Measurements from ENCODE around the gene LNX1.
"Not testable (repeated sequence)": the region's sequence is repeated elsewhere in the genome, so short reads cannot be mapped to it uniquely, and the experiment has no call there.

Gene LNX1

DNA sequence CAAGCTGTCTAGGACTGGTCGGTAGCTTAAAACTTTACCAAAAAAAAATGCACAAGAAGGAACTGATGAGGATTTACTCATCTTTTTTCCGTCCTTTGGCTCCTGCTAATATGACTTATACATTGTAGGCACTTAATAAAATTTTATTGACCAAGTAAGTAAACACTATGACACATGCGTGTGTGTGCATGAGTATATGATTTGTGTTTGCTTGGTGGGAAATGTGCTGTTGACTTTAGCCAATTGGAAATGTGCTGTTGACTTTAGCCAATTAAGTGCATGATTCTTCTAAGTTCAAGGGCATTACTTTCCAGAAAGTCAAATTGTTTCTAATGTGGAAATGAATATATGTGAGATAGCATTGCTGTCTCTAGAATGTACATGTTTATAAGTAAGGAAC is 135.5 kb downstream of the LNX1 start:
- no peak for DNase-seq

DNA sequence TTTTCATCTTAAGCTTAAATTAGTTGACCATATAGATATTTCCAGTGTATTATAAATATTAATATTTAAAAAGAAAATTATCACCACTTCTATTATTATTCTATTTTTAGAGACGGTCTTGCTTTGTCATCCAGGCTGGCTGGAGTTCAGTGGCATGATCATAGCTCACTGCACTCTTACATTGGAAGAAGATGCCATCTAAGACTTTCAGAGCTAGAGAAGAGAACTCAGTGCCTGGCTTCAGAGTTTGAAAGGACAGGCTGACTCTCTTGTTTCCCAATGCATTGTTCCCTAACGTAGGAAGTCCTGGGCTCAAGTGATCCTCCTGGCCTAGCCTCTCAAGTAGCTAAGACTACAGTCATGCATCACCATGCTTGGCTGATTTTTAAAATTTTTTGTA is 137.9 kb downstream of the LNX1 start:
- no peak for DNase-seq

DNA sequence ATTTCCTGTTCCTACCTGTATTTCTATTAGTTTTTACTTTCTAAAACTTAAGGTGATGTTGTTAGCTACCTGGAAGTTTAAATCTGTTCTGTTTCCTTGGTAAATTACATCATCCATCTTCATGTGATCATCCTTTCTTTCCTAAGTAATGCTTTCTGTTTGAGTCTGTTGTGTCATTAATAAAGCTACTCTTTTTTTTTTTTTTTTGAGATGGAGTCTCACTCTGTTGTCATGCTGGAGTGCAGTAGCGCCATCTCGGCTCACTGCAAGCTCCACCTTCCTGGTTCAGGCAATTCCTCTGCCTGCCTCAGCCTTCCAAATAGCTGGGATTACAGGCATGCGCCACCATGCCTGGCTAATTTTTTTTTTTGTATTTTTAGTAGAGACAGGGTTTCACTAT is 140.5 kb downstream of the LNX1 start:
- no peak for DNase-seq

DNA sequence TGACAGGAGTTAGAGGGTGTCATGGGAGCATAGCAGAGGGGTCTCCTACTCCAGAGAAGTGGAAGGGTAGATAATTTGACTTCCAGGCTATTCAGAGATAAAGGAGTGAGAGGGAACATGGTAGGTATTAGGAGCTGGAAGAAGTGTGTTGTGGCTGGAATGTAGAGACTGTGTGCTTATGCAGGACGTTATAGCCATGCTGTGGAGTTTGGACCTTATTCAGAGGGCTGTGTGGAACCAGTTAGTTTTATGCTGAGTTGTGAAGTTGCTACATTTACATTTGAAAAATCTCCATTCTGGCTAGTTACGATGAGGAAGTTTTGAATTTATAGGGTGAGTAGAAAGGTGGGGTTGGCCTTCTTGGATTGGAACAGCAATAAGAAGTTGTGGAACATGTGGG is 146.3 kb downstream of the LNX1 start:
- no peak for DNase-seq

DNA sequence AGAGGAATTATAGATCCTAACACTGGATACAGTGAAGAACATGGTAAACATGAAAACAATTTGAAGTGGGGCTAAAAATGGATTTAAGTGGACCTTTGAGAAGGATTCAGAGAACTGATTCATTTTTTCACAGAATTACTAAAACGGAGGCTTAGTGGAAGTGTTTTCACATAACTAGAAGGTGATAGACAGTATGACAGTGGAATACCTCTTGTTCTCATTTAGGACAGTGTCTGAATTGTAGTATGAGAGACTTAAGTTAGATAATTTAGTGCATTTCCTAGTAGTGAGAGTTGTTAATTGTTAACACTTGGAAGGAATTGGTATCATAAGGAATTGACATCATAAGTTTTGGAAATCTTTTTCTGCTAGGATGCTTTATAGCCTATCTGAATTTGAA is 149.7 kb downstream of the LNX1 start:
- DNase-seq, result no peak

DNA sequence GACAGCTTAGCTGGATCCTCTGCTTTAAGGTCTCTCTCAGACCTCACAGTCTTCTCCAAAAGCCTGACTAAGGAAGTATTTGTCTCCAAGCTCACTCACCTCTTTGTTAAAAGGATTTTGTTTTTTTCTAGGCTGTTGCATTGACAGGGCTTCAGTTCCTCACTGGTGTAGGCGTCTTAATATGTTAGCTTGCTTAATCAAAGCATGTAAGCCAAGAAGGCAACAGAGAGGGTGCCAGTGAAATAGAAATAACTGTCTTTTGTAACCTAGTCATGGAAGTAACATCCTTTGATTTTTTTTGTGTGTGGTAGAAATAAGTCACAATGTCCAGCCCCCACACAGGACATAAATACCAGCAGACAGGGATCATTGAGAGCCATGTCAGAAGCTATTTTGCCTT is 155.0 kb downstream of the LNX1 start:
- no peak for DNase-seq

DNA sequence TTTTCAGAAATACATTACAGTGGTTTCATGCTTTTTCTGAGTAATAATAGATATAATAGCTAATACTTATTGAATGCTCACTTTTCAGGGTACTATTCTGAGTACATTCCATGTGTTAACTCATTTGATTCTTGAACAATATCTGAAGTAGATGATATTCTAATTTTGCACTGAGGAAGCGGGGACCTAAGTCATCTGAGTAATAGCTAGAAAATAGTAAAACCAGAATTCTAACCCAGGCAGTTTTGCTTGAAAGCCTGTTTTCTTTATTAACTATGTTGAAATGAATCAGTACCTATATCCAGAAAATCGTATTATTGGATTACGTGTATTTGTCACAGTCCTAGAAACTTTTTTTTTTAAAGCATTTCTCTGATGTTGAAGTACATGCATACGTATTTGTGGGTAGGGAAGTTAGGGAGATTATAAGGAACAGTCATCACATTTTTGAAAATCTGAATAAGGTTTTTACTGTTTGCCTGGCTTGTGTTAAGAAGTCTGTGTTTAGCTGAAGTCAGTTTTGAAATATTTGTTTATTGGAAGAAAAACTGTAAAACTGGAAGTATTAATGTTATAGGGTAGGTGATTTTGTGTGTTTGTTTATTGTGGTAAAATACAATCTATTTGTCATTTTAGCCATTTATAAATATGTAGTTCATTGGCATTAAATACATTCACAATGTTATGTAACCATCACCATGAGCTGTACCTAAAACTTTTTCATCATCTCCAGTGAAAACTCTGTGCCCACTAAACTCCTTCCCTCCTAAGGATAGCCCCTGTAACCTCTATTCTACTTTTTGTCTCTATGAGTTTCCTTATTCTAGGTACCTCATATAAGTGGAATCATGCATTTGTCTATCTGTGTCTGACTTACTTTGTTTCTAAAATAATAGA is 158.5 kb downstream of the LNX1 start:
- DNase-seq, result no peak

DNA sequence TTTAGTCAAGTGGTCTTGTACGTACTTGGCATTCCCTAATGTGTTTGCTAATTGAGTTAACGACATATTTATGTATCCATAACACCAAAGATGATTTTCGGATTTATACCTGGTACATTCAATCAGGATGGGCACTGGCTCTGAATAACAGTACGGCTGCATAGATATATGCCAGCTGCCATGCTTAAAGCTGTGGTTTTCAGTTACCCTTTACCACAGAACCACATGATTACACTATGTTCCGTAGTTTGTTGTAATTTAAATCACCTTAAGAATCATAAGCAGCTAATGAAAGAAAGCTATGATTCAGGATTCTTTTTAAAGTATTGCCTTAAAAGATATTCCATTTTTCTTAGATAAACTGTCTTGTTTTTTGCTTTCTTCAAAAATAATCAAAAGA is 160.2 kb downstream of the LNX1 start:
- DNase-seq, result no peak

DNA sequence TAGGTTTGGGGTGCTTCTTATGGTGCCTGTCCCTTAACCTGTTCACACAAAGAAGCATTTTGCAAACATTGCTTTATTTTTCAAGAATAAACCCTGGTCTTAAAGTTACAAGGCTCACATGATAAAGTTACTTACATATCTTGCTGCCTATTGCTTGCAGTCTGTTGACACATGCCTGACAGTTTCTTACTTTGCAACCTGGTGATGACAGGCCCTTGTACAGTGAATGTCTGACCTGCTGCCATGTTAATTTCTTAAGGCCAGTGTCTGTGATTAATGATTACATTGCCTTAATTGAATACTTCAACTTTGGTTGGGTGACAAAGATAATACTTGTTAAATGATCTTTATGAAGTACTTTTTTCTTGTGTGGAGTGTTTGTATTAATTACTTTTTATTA is 163.9 kb downstream of the LNX1 start:
- no peak for DNase-seq

DNA sequence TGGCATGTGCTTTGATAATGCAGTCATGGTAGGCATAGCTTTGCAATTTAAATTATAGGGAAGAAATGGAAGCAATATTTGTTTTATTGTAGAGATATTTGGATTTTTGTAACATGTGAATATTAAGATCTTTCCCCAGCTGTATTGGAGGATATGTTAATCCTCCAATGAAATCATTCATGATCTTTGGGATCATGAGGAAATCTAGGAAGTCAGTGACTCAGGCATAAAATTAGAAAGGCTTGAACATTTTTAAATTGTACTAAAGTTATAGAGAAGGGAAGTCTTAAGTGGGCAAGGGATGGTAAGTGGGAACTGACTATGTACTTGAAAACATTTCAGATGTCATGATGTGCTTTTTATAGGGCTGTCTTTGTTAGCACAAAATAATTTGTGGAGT is 167.0 kb downstream of the LNX1 start:
- DNase-seq, result no peak

DNA sequence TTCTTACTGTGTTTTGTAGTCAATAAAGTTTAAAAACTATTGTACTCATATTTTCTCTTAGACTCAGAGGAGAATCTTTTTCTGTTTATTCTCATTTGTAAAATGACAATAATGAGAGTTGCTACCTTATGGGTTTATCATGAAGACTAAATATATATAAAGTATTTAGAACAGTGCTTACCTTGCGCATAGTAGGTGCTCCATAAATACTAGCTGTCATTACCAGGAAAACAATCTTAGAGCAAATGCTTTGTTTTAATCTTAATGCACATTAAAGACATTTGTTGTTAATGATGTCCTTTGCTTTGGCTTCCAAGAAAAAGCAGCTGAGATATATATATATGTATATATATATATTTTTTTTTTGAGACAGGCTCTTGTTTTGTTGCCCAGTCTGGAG is 168.9 kb downstream of the LNX1 start:
- no peak for DNase-seq

DNA sequence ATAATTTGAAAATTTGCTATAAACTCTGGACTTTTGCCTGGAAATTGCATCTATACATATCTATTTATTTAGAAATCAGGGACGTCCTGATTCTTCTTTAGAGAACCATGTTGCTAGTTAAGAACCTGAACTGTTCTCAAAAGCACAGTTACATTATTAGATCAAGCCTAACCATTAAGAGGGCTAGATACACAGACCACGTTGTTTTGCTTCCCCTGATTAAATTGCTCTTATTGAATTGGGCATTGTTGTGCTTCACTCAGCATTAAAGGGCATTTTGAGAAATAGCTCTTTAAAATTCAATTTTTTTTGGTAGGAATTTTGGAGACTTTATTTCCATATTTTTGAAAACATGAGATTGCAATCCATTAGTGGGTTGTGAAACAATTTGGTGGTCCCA is 169.5 kb downstream of the LNX1 start:
- DNase-seq, result no peak

DNA sequence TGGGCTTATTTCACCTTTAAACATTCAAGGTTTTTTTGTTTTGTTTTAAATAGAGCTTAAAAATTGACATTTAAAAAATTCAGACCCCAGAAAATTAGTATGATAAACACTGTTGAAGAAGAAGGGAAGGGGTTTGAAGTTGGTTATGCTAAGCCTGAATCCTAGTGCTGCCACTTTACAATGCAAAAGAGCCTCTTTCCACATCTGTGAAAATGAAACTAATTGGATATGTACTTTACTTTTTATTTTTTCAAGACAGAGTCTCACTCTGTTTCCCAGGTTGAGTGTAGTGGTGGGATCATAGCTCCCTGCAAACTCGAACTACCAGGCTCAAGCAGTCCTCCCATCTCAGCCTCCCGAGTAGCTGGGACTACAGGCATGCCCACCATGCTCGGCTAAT is 172.1 kb downstream of the LNX1 start:
- DNase-seq, result no peak

DNA sequence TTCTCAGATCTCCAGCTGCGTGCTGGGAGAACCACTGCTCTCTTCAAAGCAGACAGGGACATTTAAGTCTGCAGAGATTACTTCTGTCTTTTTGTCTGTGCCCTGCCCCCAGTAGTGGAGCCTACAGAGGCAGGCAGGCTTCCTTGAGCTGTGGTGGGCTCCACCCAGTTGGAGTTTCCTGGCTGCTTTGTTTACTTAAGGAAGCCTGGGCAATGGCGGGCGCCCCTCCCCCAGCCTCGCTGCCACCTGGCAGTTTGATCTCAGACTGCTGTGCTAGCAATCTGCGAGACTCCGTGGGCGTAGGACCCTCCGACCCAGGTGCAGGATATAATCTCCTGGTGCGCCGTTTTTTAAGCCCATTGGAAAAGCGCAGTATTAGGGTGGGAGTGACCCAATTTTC is 181.8 kb downstream of the LNX1 start:
- DNase-seq, result not testable (repeated sequence)

All from stimulated activated CD4-positive, alpha-beta T cell treated with anti-CD3 and anti-CD28 coated beads, Interleukin-15, amount 100 ng/mL, for 24 hours (primary cell).